DMS153 treated with DMSO at 0.1 percent for 48 hours (cell line): ENCODE results near the gene NUMA1.

Experiments
- DNase-seq: peaks from one replicate; lab custom pipeline; 2025; ENCODE audit not compliant: unreplicated experiment; lab: John Stamatoyannopoulos, UW

Gene NUMA1

DNA sequence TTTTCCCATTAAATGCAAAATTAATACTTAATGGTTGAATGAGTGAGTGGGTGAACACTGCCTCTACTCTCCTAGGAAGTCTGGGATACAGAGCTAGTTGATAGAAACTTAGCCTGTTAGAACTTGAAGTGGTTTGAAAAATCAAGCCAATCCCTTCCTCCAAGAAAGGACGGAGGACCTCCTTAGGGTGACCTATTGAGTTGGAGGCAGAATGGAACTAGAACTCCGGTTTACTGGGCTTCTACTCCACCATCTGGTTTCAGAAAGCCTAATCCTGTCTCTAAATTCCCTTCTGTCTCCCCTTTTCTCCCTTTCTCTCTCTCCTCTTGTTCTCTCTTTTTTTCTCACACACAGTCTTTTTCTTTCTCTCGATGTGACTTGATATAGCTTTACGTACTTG is 101.2 kb downstream of the NUMA1 start:
- no peak for DNase-seq

DNA sequence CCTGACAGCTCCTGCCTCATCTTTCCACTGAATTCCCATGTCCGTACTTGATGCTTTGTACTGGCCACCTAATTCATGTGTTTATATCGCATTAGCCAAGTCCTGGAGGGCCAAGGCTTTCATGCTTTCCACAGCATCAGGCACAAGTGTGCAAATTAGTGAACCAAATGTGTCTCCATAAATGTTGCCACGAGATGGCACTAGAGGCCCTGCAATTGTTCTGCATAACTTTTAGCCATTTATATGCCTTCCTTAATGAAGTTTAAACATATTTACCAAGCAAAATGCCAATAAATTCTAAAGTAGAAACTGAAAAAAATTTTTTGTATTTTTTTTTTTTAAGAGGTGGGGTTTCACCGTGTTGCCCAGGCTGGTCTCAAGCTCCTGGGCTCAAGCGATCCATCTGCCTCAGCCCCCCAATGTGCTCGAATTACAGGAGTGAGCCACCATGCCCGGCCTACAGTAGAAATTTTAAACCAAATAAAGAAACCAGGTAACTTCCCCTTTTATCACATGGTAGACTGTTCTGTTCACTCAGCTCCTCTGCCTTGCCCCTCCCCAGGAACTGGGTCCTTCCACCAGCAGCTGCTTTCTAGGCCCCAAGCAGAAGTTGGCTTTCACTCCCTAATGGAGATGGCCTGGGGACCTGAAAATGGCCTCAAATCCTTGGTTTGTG is 102.5 kb downstream of the NUMA1 start:
- DNase-seq: peak; percentile 22

DNA sequence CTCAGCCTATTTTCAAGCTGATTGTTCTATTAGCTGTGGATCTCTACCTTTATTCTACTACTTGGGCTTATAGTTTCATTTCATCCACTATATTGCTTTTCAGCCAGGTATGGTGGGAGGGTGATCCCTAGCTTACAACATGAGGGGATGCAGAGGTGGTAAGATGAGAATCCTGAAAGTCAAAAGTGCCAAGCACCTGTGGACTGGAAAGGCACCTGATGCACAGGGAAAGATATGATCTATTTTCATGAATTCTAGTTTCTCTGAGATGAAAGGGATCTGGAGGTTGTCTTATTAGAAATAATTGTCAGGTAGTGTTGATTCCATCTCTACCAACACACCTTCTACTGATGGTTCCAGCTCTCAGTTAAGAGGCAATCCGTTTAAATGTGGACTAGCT is 103.3 kb downstream of the NUMA1 start:
- no peak for DNase-seq

DNA sequence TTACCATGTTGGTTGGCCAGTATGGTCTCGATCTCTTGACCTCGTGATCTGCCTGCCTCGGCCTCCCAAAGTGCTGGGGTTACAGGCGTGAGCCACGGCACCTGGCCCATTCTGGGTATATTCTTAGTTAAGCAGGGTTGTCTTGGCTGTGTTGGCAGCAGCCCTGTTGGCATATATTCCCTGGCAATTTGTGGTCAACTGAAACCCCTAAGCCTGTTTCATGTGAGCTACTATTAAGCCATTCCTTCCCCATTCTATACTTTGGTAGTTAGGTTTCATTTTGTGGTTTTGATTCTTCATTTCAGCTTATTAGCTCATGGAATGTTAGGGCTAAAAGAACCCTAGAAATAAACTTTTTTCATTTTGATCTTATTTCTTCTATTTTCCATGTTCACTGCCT is 103.8 kb downstream of the NUMA1 start:
- no peak for DNase-seq

DNA sequence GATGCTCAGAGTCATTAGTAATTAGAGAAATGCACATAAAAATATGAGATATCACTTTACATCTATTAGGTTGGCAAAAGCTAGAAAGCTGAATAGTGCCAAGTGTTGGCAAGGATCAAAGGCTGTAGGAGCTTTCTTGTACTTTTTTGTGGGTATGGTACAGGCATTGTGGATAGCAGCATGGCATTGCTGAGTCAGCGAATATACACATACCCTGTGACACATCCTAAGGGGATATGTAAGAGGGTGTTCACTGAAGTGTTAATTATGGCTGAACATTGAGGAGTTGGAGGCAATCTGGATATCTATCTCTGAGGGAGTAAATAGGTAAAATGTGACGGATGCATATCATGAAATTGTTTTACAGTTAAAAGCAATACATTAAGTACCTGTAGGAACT is 108.7 kb downstream of the NUMA1 start:
- DNase-seq: no peak

DNA sequence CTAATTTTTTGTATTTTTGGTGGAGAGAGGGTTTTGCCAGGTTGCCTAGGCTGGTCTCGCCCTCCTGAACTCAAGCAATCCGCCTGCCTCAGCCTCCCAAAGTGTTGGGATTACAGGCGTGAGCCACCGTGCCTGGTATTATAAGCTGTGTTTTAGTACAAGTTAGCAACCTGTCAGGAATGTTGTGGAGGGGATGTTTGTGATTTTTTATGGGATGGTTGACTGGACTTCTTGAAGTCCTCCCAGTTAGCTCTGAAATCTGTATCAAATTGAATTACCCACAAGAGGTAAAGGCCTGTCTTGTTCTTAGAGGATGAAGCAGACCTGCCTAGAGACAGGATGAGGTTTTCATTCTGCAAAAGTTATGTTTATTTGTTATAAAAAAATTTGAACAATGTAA is 115.7 kb downstream of the NUMA1 start:
- DNase-seq: no peak

DNA sequence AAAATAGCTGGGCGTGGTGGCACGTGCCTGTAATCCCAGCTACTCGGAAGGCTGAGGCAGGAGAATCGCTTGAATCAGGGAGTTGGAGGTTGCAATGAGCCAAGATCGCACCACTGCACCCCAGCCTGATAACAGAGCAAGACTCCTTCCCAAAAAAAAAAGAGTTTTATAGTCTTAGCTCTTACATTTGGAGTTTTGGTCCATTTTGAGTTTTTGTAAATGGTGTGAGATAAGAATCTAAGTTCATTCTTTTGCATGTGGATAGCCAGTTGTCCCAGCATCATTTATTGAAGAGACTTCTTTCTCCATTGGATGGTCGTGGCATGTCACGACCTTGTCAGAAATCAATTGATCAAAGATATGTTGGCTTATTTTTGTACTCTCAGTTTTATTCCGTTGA is 116.9 kb downstream of the NUMA1 start:
- DNase-seq: no peak

DNA sequence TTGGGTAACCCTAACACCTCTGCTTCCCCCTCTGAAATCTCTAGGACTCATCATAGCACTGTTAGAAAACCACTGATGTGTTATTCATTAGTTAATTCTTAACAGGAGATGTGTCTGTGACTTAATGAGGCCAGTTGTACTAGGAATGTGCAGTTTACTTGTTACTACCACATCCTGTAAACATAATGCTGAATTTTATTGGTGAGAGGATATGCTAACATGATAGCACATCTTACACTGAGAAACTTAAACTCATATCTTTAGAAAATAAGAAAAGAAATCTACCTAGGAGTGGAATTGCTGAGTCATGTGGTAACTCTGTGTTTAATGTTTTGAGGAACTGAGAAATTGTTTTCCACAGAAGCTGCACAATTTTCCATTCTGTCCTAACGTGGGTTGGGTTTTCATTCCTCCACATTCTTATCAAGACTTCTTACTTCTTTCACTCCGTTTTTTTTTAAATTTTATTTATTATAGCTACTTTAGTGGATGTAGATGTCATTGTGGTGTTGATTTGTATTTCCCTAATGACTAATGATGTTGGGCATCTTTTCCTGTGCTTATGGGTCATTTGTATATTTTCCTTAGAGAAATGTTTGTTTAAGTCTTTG is 117.8 kb downstream of the NUMA1 start:
- DNase-seq: no peak

DNA sequence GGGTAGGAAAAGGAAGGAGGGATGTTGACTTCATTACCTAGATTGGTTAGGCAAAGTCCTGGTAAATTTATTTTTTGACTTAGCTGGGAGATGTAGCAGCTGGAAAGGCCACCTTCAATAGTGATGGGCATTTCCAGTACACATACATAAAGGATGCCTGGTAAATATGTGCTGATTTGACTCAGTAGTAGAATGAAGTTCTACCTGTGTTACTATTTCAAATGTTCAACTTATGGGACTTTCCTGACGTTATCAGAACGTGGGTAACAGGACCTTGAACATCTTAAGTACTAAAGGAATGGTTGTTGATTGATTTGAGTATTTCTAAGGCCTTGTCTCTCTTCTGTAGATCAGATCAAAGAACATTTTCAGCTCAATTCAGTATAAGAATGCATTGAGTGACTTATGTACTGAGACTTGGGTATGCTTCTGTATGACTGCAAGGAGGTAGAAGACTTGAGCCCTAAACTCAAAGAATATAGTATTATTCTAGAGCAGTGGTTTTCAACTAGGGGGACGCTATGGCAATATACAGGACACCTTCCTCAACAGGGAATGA is 124.4 kb downstream of the NUMA1 start:
- no peak for DNase-seq
